Measurements from ENCODE around the gene CORO2B.
A peak's percentile ranks its signal among the peaks of the same experiment; 100 is the strongest.

CORO2B gene

DNA sequence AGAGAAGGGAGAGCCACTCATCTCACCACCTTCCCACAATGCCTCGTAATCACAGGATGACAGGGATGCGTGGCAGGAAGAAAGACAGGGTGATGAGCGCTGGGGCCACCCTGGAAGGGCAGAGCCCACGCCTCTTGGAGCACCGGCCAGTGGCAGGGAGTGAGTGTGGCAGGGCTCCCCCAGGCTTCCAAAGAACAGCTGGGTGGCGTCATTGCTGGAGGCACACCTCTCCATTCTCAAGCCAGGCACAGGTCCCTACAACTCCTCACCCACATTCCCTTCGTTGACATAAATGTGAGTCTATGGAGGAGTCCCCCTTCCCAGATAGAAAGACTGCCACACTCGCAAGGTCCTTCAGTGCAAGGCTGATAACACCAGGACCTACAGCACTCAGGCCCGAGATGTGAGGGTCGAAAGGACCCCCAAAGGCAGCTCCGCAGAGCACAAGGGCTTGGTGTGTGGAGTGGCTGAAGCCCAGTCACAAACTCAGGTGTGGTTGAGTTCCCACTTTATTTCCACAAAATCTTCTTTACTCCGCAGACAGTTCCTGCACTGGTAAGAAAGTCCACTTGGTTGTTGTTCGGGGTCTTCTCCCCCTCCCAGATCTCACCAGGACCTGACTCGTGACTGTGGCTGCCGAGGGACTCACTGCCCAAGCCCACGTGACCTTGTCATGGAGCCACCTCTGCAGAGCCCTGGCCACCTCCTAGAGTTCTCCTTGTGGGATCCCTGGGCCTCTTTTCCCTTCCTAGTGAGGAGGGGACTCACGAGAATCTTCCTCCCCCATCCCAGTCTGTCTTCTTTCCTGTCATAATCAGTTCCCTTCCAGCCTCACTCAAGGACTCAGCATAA is 22.4 kb upstream of the CORO2B start:
- peaks cover 16% of the 10 kb centered on the region for H3K4me1 ChIP-seq (ENCODE audit: control insufficient read depth, insufficient read depth, low read length)
- no peak overlapping the region for H3K9ac ChIP-seq (ENCODE audit: low read depth, low read length)
- peaks cover 5% of the 10 kb centered on the region for H3K27me3 ChIP-seq (ENCODE audit: control insufficient read depth, insufficient read depth, low read length)

DNA sequence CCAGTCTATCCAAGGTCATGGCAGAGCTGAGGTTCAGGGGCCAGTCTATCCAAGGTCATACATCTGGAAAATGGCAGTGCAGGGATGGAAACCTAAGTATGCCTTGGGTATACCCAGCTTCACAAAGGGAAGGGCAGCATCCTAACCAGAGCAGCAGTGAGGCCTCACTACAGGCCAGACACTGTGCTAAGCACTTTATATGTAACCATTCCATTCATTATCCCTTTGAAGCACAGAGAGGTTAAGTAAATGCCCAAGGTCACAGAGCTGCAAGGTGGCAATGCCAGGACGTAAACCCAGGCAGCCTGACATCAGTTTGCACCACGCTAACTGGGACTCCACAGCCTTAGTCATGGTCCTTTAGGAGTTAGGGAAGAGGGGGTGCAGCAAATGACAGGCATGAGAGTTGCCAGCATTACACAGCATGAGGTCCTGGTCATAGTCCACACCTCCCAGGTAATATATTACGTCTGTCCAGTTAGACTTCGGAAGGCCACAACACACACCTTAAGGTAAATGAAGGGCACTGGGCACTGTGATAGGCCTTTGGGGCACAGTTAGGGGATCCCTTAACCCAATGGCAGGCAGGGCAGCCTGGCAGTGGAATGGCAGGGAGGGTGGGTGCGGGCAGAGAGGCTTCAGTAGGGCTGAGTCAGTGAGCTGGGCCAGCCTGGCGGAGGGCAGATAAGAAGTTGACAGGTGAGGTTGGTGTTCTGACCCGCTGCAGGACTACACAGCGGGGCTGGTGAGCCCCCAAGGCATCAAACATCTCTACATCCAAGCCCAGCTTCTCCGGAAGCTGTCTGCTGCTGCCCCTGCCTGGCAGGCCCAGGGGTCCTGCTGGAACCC is 21.1 kb upstream of the CORO2B start:
- peaks cover 5% of the 10 kb centered on the region for H3K27me3 ChIP-seq (ENCODE audit: control insufficient read depth, insufficient read depth, low read length)
- no peaks in the 10 kb centered on the region for H3K36me3 ChIP-seq (ENCODE audit: insufficient read depth, low read length)
- no peak overlapping the region for H3K4me3 ChIP-seq (ENCODE audit: low read length)

More for the DNA sequence above, 22.4 kb upstream of the CORO2B start:
- Histone ChIP-seq H3K36me3 (ENCODE audit: insufficient read depth, low read length) (no peaks in the 10 kb centered on the region), H3K9me3 (replicated peaks; ENCODE audit: low read length) (no peaks in the 10 kb centered on the region), H3K4me2 (ENCODE audit: low read length) (no peak overlapping the region), H3K4me3 (ENCODE audit: low read length) (no peak overlapping the region)

DNA sequence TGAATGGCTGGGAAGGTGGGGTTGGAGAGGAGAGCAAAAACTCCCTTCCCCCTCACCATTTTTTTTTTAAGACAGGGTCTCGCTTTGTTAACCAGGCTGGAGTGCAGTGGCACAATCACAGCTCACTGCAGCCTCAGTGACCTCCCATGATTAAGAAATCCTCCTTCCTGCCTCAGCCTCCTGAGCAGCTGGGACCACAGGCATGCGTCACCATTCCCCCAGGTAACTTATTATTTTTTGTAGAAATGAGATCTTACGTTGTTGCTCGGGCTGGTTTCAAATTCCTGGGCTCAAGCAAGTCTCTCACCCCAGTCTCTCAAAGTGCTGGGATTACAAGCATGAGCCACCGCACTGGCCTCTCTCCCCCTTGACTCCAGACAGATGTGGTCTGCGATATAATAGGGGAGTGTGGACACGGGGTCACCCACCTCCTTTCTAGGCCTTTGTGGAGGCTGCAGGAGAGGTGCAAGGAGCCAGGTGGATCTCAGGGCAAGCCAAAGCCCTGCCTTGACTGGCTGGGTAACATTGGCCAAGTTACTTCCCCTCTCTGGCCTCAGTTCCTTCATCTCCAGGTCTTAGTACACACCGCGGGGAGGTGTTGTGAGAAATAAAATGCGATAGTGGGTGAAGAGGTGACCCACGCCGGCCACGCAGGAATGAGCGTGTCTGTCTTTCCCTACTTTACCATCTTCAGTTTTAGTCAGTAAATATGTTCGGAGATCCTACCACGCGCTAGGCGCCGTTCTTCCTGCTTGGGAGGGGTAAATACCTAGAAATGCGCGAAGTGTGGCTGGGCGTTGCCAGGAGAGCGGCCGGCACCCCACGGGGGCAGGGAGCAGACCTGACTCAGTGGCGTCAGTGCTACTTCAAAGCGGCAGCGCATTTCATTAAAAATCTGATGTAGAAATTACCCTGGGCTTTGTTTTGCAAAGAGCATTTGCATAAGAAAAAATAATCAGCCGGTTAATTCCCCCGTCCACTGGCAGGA is 20.2 kb upstream of the CORO2B start:
- Histone ChIP-seq H3K4me1 (ENCODE audit: control insufficient read depth, insufficient read depth, low read length) (peaks cover 8% of the 10 kb centered on the region), H3K27me3 (ENCODE audit: control insufficient read depth, insufficient read depth, low read length) (peaks cover 5% of the 10 kb centered on the region), H3K9ac (ENCODE audit: low read depth, low read length) (no peak overlapping the region), H3K9me3 (replicated peaks; ENCODE audit: low read length) (no peaks in the 10 kb centered on the region), H3K4me3 (ENCODE audit: low read length) (no peak overlapping the region), H3K4me2 (ENCODE audit: low read length) (peak overlapping the region; percentile 99), H3K36me3 (ENCODE audit: insufficient read depth, low read length) (no peaks in the 10 kb centered on the region)

More for the DNA sequence above, 21.1 kb upstream of the CORO2B start:
- Histone ChIP-seq H3K4me2 (ENCODE audit: low read length) (no peak overlapping the region), H3K9ac (ENCODE audit: low read depth, low read length) (no peak overlapping the region), H3K9me3 (replicated peaks; ENCODE audit: low read length) (no peaks in the 10 kb centered on the region), H3K4me1 (ENCODE audit: control insufficient read depth, insufficient read depth, low read length) (peaks cover 12% of the 10 kb centered on the region)

DNA sequence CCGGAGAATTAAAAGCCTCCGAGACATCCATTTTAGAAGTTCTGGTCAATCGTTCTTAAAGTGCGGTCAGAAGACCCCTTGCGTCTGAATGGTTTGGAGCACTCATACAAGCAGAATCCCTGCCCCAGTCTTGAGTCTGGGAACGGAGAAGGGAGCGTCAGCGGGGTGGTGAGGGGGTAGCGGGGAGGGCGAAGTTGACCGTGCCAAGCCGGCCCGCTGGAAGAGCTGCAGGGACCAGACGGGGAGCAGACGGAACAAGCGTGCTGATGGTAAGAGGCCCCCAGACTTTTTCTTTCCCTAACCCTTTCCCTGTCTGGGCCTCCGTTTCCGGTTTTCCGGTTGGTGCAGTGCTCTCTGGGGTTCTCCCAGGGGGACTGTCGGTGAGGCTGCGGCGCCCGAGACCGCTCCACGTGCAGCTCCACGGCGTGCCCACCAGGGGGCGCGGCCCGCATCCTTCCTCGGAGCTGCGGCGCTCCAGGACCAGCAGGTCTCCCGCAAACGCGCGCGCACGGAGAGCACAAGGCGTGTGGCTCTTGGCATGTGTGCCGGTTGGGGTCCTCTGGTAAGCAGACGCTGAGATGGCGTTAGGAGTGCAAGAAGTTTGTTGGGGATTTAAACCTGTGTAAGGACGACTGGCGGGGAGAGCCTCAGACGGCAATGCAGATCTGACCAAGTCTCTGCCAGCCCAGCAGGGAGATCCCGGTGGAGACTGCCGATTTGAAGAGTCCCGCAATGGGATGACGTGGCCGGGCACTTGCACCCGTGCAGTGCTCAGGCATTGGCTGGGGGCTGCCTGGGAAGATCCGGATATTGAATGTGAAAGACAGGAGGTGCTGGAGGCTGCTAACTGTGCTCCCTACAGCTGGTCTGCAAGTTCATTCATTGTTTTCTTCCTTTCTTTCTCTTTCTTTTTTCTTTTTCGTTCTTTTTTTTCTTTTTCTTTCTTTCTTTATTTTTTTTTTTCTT is 19.2 kb upstream of the CORO2B start:
- H3K4me3 ChIP-seq (ENCODE audit: low read length), result peak overlapping the region; percentile 75
- H3K4me1 ChIP-seq (ENCODE audit: control insufficient read depth, insufficient read depth, low read length), result peaks cover 8% of the 10 kb centered on the region
- H3K9ac ChIP-seq (ENCODE audit: low read depth, low read length), result peak overlapping the region; percentile 21
- peaks cover 5% of the 10 kb centered on the region for H3K27me3 ChIP-seq (ENCODE audit: control insufficient read depth, insufficient read depth, low read length)
- H3K9me3 ChIP-seq (replicated peaks; ENCODE audit: low read length), result no peaks in the 10 kb centered on the region
- no peaks in the 10 kb centered on the region for H3K36me3 ChIP-seq (ENCODE audit: insufficient read depth, low read length)
- H3K4me2 ChIP-seq (ENCODE audit: low read length), result peak overlapping the region; percentile 99

DNA sequence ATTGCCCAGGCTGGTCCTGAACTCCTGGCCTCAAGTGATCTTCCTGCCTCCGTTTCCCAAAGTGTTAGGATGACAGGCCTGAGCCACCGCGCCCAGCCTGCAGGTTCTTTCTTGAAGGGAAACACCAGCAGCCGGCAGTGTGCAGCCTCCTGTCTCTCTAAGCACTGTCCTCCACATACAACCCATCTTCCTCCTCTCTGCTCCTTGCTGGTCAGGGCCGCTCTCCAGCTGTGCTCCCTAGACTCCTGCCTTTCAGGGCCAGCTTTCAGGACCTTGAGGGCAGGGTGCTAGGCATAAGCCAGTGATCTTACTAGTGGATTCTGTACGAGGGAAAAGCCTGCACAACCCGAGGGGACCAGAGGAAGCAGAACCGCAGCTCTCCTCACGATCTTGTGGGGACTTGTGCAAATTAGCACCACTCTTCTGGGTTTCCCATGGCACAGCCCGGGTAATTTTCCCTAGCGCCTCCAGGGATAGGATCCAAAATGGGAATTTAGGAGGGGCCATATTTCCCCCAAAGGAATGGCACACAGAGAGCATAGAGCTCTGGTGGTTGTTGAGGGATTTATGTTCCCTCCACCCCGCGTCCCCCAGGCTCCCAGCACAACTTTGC is 18.2 kb upstream of the CORO2B start:
- Histone ChIP-seq H3K27me3 (ENCODE audit: control insufficient read depth, insufficient read depth, low read length) (peaks cover 5% of the 10 kb centered on the region), H3K4me3 (ENCODE audit: low read length) (no peak overlapping the region), H3K36me3 (ENCODE audit: insufficient read depth, low read length) (no peaks in the 10 kb centered on the region), H3K9ac (ENCODE audit: low read depth, low read length) (no peak overlapping the region), H3K4me1 (ENCODE audit: control insufficient read depth, insufficient read depth, low read length) (peaks cover 8% of the 10 kb centered on the region), H3K9me3 (replicated peaks; ENCODE audit: low read length) (no peaks in the 10 kb centered on the region), H3K4me2 (ENCODE audit: low read length) (no peak overlapping the region)

DNA sequence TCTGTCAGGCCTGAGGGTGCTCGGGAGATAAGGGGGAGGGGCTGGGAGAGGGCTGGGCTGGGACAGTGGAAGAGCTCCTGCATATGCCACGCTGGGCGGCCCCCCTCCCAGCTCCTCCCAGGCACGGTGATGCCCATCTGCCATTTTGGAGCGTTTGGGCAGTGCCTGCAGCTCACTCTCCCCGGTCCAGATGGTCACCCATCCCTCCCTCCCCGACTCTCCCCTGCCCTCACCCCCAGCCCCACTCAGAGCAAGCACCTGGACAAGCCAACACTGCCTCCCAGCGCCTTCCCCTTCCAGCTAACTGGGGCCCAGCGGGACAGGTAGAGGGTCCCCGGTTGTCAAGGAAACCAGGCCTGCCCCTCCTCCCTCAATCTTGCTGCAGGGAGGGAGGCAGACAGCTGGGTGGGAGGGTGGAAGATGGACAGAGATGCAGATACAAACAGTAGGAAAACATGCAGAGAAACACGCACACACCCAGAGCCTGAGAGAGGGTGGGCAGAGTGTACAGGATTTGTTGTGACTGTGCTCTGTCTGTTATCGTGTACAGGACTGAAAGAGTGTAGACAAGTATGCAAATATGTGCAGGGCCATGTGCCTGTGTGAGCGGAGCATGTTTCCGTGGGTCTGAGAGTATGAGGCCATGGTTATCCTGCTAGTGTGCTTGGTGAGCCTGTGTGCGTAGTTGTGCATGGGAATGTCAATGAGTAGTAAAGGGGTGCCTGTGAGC is 17.5 kb upstream of the CORO2B start:
- Histone ChIP-seq H3K9ac (ENCODE audit: low read depth, low read length) (no peak overlapping the region), H3K4me1 (ENCODE audit: control insufficient read depth, insufficient read depth, low read length) (peaks cover 8% of the 10 kb centered on the region), H3K4me2 (ENCODE audit: low read length) (no peak overlapping the region), H3K9me3 (replicated peaks; ENCODE audit: low read length) (no peaks in the 10 kb centered on the region), H3K4me3 (ENCODE audit: low read length) (no peak overlapping the region), H3K27me3 (ENCODE audit: control insufficient read depth, insufficient read depth, low read length) (peaks cover 2% of the 10 kb centered on the region), H3K36me3 (ENCODE audit: insufficient read depth, low read length) (no peaks in the 10 kb centered on the region)

DNA sequence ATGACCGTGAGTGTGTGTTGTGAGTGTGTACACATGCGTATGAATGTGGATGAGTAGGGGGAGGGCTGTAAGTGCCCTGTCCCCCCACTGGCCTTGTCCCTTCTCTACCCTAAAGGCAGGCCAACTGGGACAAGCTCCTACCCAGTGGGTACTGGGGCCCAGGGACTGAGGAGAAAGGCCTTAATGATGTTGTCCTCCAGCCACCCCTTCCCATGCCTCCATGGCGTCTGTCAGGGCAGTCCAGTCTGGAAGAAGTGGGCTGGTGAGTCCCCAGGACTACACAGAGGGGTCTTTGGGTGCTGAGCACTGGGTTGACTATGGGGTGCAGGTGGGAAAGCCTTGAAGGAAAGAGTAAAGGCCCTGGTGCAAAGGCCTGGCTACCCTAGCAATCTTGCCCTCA is 16.9 kb upstream of the CORO2B start:
- Histone ChIP-seq H3K9me3 (replicated peaks; ENCODE audit: low read length) (no peaks in the 10 kb centered on the region), H3K4me3 (ENCODE audit: low read length) (no peak overlapping the region), H3K4me1 (ENCODE audit: control insufficient read depth, insufficient read depth, low read length) (peaks cover 8% of the 10 kb centered on the region), H3K36me3 (ENCODE audit: insufficient read depth, low read length) (no peaks in the 10 kb centered on the region), H3K4me2 (ENCODE audit: low read length) (no peak overlapping the region), H3K27me3 (ENCODE audit: control insufficient read depth, insufficient read depth, low read length) (peaks cover 1% of the 10 kb centered on the region), H3K9ac (ENCODE audit: low read depth, low read length) (no peak overlapping the region)

DNA sequence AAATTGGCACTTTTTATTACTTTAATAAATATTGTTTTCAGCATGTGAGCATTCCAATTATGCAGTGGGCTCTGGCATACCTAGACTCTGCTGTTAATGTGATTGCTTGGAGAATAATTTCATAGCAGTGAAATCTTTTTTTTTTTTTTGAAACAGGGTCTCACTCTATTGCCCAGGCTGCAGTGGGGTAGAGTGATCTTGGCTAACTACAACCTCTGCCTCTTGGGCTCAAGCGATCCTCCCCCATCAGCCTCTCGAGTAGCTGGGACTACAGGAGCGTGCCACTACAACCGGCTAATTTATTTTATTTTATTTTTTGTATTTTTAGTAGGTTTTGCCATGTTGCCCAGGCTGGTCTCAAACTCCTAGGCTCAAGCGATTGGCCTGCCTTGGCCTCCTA is 14.6 kb upstream of the CORO2B start:
- Histone ChIP-seq H3K36me3 (ENCODE audit: insufficient read depth, low read length) (no peaks in the 10 kb centered on the region), H3K4me1 (ENCODE audit: control insufficient read depth, insufficient read depth, low read length) (peaks cover 7% of the 10 kb centered on the region), H3K4me2 (ENCODE audit: low read length) (no peak overlapping the region), H3K9me3 (replicated peaks; ENCODE audit: low read length) (no peaks in the 10 kb centered on the region), H3K27me3 (ENCODE audit: control insufficient read depth, insufficient read depth, low read length) (peaks cover 13% of the 10 kb centered on the region), H3K9ac (ENCODE audit: low read depth, low read length) (no peak overlapping the region), H3K4me3 (ENCODE audit: low read length) (no peak overlapping the region)

DNA sequence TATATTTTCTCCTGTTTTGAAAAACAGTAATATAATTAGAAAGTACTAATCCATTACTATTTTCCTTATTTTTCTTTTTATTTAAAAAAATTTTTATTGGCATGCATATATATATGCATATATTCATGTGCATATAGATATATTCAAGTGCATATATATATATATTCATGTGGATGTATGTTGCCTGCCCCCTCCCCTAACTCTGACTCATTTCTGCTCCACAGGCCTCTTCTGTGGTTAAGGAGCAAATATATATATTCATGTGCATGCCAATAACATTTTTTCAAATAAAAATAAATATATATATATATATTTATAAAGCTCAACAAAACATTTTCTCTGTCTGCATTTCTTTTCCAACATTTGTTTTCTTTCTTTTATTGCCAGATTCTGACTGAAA is 13.6 kb upstream of the CORO2B start:
- Histone ChIP-seq H3K4me1 (ENCODE audit: control insufficient read depth, insufficient read depth, low read length) (no peaks in the 10 kb centered on the region), H3K9me3 (replicated peaks; ENCODE audit: low read length) (no peaks in the 10 kb centered on the region), H3K9ac (ENCODE audit: low read depth, low read length) (no peak overlapping the region), H3K4me3 (ENCODE audit: low read length) (no peak overlapping the region), H3K27me3 (ENCODE audit: control insufficient read depth, insufficient read depth, low read length) (peaks cover 24% of the 10 kb centered on the region), H3K4me2 (ENCODE audit: low read length) (no peak overlapping the region), H3K36me3 (ENCODE audit: insufficient read depth, low read length) (no peaks in the 10 kb centered on the region)
